Eye (tissue), 1 donor: ENCODE data around the gene NAV2.
A peak's percentile ranks its signal among the peaks of the same experiment; 100 is the strongest.

ENCODE experiments used
- DNase-seq: peaks from one replicate; pipeline ENCODE4 v3.0.0-alpha.2; 2015

The NAV2 gene

GRCh38 chr11:20048246-20048645 lies 335.6 kb downstream of the NAV2 start:
- no peak for DNase-seq

- DNase-seq, result no peak
Measured at GRCh38 chr11:20048707-20049106, 336.1 kb downstream of the NAV2 start.

- DNase-seq, result no peak
Measured at GRCh38 chr11:20049231-20049630, 336.6 kb downstream of the NAV2 start.

GRCh38 chr11:20050048-20050447 lies 337.4 kb downstream of the NAV2 start:
- no peak for DNase-seq

GRCh38 chr11:20050551-20051333 lies 338.1 kb downstream of the NAV2 start:
- no peak for DNase-seq

GRCh38 chr11:20051469-20052399 lies 339.1 kb downstream of the NAV2 start:
- no peak for DNase-seq

- no peak for DNase-seq
Measured at GRCh38 chr11:20053572-20053971, 340.9 kb downstream of the NAV2 start.

- no peak for DNase-seq
Measured at GRCh38 chr11:20054584-20054983, 341.9 kb downstream of the NAV2 start.

GRCh38 chr11:20055312-20055711 lies 342.7 kb downstream of the NAV2 start:
- no peak for DNase-seq

- DNase-seq, result no peak
Measured at GRCh38 chr11:20056109-20056949, 343.7 kb downstream of the NAV2 start.

- peak; percentile 34 for DNase-seq
Measured at GRCh38 chr11:20056950-20057943, 344.6 kb downstream of the NAV2 start.

GRCh38 chr11:20058749-20059458 lies 346.3 kb downstream of the NAV2 start:
- DNase-seq, result no peak

GRCh38 chr11:20059587-20060021 lies 347.0 kb downstream of the NAV2 start:
- no peak for DNase-seq

GRCh38 chr11:20060181-20060580 lies 347.5 kb downstream of the NAV2 start:
- no peak for DNase-seq

GRCh38 chr11:20060647-20061205 lies 348.1 kb downstream of the NAV2 start:
- DNase-seq, result no peak

GRCh38 chr11:20061776-20062175 lies 349.1 kb downstream of the NAV2 start:
- DNase-seq, result no peak

GRCh38 chr11:20064961-20065405 lies 352.3 kb downstream of the NAV2 start:
- DNase-seq, result no peak

- DNase-seq, result no peak
Measured at GRCh38 chr11:20065406-20065805, 352.8 kb downstream of the NAV2 start.

GRCh38 chr11:20066013-20066782 lies 353.6 kb downstream of the NAV2 start:
- no peak for DNase-seq

GRCh38 chr11:20066783-20067156 lies 354.1 kb downstream of the NAV2 start:
- DNase-seq, result no peak
